ENCODE data around the gene LRRC27. TPM values are rescaled to one million over a fixed set of nuclear protein-coding genes. Genes with fewer than 3 reads are reported as not detected.
A peak's percentile ranks its signal among the peaks of the same experiment; 100 is the strongest.

Gene LRRC27
- total and polyA plus RNA-seq, 10 donors, result 6.1 to 29.9 (median 16.6) TPM

- peaks cover 0 to 5% (median 0%) of the 10 kb centered on the region in 8 donors for H3K9me3 ChIP-seq
- intact Hi-C loops (cut with DNase I; ENCODE audit: low total_unique reads), result no loop called here
- TF ChIP-seq POLR2A (IDR thresholded peaks at IDR 0.05), result no peak
- TF ChIP-seq POLR2AphosphoS5 (IDR thresholded peaks at IDR 0.05), result no peak
- TF ChIP-seq, protein P1, sequence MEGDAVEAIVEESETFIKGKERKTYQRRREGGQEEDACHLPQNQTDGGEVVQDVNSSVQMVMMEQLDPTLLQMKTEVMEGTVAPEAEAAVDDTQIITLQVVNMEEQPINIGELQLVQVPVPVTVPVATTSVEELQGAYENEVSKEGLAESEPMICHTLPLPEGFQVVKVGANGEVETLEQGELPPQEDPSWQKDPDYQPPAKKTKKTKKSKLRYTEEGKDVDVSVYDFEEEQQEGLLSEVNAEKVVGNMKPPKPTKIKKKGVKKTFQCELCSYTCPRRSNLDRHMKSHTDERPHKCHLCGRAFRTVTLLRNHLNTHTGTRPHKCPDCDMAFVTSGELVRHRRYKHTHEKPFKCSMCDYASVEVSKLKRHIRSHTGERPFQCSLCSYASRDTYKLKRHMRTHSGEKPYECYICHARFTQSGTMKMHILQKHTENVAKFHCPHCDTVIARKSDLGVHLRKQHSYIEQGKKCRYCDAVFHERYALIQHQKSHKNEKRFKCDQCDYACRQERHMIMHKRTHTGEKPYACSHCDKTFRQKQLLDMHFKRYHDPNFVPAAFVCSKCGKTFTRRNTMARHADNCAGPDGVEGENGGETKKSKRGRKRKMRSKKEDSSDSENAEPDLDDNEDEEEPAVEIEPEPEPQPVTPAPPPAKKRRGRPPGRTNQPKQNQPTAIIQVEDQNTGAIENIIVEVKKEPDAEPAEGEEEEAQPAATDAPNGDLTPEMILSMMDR (IDR thresholded peaks at IDR 0.05 in 8 of 11, conservative IDR thresholded peaks at IDR 0.05 in 3 of 11), result no peak
- H3K27me3 ChIP-seq (replicated peaks in 1 of 7), result peaks cover 0 to 6% (median 0%) of the 10 kb centered on the region in 7 donors
- H3K36me3 ChIP-seq, result no peaks in the 10 kb centered on the region
- H3K4me1 ChIP-seq, result peaks cover 0 to 33% (median 8%) of the 10 kb centered on the region in 6 donors
- H3K27ac ChIP-seq, result peak overlapping the region in 3 of 8 donors; percentile 61 to 68 (median 67)
- WGBS, 5 donors, result 87 to 93% (median 91%) methylated on average over 13 to 14 of the region's 14 CpGs
- H3K4me3 ChIP-seq, result no peak overlapping the region
- DNase-seq, result peak; percentile 66
Observed at GRCh38 chr10:132374612-132375011, 42.6 kb downstream of the LRRC27 start.

DNA sequence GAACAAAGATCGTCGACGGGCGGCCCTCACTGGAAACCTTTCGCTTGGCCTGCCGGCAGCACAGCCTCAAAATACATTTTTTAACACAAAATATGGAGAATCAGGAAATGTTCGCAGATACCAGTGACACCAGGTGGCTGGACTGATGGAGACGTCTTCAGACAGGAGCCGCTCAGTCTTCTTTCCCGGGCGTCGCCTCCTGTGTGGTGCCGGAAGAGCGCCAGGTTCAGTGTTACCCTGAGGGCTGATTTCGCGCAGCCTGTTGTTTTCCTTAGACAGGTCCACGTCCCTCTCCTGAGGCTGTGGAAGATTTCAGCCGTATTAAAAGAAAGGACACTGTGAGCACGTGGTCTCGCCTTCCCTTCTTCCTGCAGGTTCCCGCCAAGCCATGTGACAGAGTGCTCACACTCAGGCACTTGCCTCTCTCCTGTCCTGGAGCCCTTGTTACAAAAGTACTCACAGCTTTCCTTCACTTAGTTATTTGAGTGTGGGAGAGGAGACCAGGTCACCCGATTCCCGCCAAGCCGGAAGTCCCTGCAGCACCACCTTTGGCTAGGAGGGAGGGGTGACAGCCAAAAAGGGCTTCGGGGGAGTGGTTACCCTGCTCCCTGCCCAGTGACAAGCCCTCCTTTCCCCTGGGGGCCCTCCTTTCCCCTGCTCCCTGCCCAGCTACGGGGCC lies 43.3 kb downstream of the LRRC27 start:
- peaks cover 0 to 6% (median 0%) of the 10 kb centered on the region in 7 donors for H3K27me3 ChIP-seq (replicated peaks in 1 of 7)
- DNase-seq, result peak; percentile 81
- WGBS, 5 donors, result 74 to 84% (median 81%) methylated on average over 24 to 26 of the region's 26 CpGs
- intact Hi-C loops (cut with DNase I; ENCODE audit: low total_unique reads), result no loop called here
- peaks cover 0 to 33% (median 8%) of the 10 kb centered on the region in 6 donors for H3K4me1 ChIP-seq
- TF ChIP-seq POLR2A (IDR thresholded peaks at IDR 0.05) (no peak), POLR2AphosphoS5 (IDR thresholded peaks at IDR 0.05) (peak; percentile 36 to 66 (median 59))
- H3K27ac ChIP-seq, result peak overlapping the region in 7 of 8 donors; percentile 33 to 68 (median 65)
- peaks cover 0 to 5% (median 0%) of the 10 kb centered on the region in 8 donors for H3K9me3 ChIP-seq
- H3K36me3 ChIP-seq, result no peaks in the 10 kb centered on the region
- H3K4me3 ChIP-seq, result no peak overlapping the region

DNA sequence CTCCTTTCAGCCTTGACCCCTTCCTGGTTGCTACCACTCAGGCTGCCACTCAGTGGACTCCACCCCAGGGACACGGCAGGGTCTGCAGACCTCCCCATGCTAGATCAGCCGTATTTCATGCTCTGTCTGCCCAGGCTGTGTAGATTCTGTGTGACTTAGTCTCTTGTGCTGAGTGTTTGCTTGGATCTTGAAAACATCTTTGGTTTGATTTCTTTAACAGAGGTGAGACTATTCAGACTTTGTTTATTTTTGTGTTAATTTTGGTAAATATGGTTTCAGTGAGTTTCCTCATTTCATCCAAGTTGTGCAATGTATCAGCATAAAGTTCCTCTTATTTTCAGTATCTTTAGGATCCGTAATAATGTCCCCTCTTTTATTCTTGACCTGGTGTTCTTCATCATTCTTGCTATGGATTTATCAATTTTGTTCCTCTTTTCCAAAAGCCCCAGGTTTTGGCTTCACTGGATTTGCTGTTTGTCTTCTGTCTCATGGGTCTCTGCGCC lies 43.9 kb downstream of the LRRC27 start:
- Histone ChIP-seq H3K9me3 (peaks cover 0 to 5% (median 0%) of the 10 kb centered on the region in 8 donors), H3K27ac (peak overlapping the region in 6 of 8 donors; percentile 33 to 68 (median 66)), H3K36me3 (no peaks in the 10 kb centered on the region), H3K4me1 (peaks cover 0 to 33% (median 8%) of the 10 kb centered on the region in 6 donors), H3K27me3 (replicated peaks in 1 of 7) (peaks cover 0 to 6% (median 0%) of the 10 kb centered on the region in 7 donors), H3K4me3 (no peak overlapping the region)
- intact Hi-C loops (cut with DNase I; ENCODE audit: low total_unique reads), result no loop called here
- WGBS, 5 donors, result 61 to 81% (median 64%) methylated on average over 4 of the region's 4 CpGs
- TF ChIP-seq, protein P1 (IDR thresholded peaks at IDR 0.05 in 8 of 11, conservative IDR thresholded peaks at IDR 0.05 in 3 of 11), result no peak
- TF ChIP-seq POLR2A (IDR thresholded peaks at IDR 0.05) (no peak), POLR2AphosphoS5 (IDR thresholded peaks at IDR 0.05) (peak in 1 of 3 donors; percentile 8)
- no peak for DNase-seq

- no peak overlapping the region for H3K4me3 ChIP-seq
- H3K4me1 ChIP-seq, result peaks cover 0 to 33% (median 7%) of the 10 kb centered on the region in 6 donors
- peak overlapping the region in 6 of 8 donors; percentile 26 to 68 (median 66) for H3K27ac ChIP-seq
- no peaks in the 10 kb centered on the region for H3K36me3 ChIP-seq
- WGBS, 5 donors, result 83 to 91% (median 88%) methylated on average over 15 of the region's 15 CpGs
- intact Hi-C loops (cut with DNase I; ENCODE audit: low total_unique reads), result no loop called here
- peaks cover 0 to 5% (median 0%) of the 10 kb centered on the region in 7 donors for H3K27me3 ChIP-seq (replicated peaks in 1 of 7)
- peak; percentile 64 for DNase-seq
- TF ChIP-seq, protein P1 (IDR thresholded peaks at IDR 0.05 in 8 of 11, conservative IDR thresholded peaks at IDR 0.05 in 3 of 11), result no peak
- no peak for TF ChIP-seq POLR2A (IDR thresholded peaks at IDR 0.05)
- TF ChIP-seq POLR2AphosphoS5 (IDR thresholded peaks at IDR 0.05), result no peak
- H3K9me3 ChIP-seq, result peaks cover 0 to 5% (median 0%) of the 10 kb centered on the region in 8 donors
Observed at GRCh38 chr10:132376394-132376851, 44.4 kb downstream of the LRRC27 start.

All from spleen (tissue), 11 donors.